Measurements from ENCODE around the gene KCNAB2. TPM values are rescaled to one million over a fixed set of nuclear protein-coding genes. Genes with fewer than 3 reads are reported as not detected.
A peak's percentile ranks its signal among the peaks of the same experiment; 100 is the strongest.
"Not testable (repeated sequence)": the region's sequence is repeated elsewhere in the genome, so short reads cannot be mapped to it uniquely, and the experiment has no call there.

Gene KCNAB2
- total RNA-seq, 1 donor from 2014 or later = 18.5 TPM

GRCh38 chr1:6072774-6073479 is 27.2 kb downstream of the KCNAB2 start:
- intact Hi-C loops (cut with micrococcal nuclease) = no loop called here
- no peak for DNase-seq
- no peak for ATAC-seq

- no peak for ATAC-seq
- no peak for DNase-seq
- intact Hi-C loops (cut with micrococcal nuclease) = no loop called here
These were observed 27.9 kb downstream of the KCNAB2 start for GRCh38 chr1:6073480-6074053.

GRCh38 chr1:6074192-6074901 is 28.7 kb downstream of the KCNAB2 start:
- no peak for DNase-seq
- intact Hi-C loops (cut with micrococcal nuclease) = no loop called here
- no peak for ATAC-seq

- intact Hi-C loops (cut with micrococcal nuclease) = no loop called here
- ATAC-seq = no peak
These were observed 30.1 kb downstream of the KCNAB2 start for GRCh38 chr1:6075748-6076147.

GRCh38 chr1:6077061-6077460 is 31.4 kb downstream of the KCNAB2 start:
- ATAC-seq; intact Hi-C loops (cut with micrococcal nuclease); DNase-seq: not testable (repeated sequence)

More at GRCh38 chr1:6075748-6076147, 30.1 kb downstream of the KCNAB2 start:
- DNase-seq = no peak

GRCh38 chr1:6077506-6077905 is 31.8 kb downstream of the KCNAB2 start:
- ATAC-seq (no peak), DNase-seq (no peak)
- intact Hi-C loops (cut with micrococcal nuclease) = no loop called here

- DNase-seq (no peak), ATAC-seq (no peak)
- intact Hi-C loops (cut with micrococcal nuclease) = no loop called here
These were observed 32.2 kb downstream of the KCNAB2 start for GRCh38 chr1:6077919-6078318.

- intact Hi-C loops (cut with micrococcal nuclease) = no loop called here
- ATAC-seq = peak; percentile 70
- peak; percentile 51 for DNase-seq
These were observed 34.8 kb downstream of the KCNAB2 start for GRCh38 chr1:6080469-6080868.

- no peak for DNase-seq
- intact Hi-C loops (cut with micrococcal nuclease) = no loop called here
- no peak for ATAC-seq
These were observed 36.2 kb downstream of the KCNAB2 start for GRCh38 chr1:6081901-6082300.

- peak; percentile 57 for DNase-seq
- intact Hi-C loops (cut with micrococcal nuclease) = no loop called here
- ATAC-seq = peak; percentile 69
These were observed 36.8 kb downstream of the KCNAB2 start for GRCh38 chr1:6082430-6082971.

- DNase-seq (no peak), ATAC-seq (no peak)
- intact Hi-C loops (cut with micrococcal nuclease) = no loop called here
These were observed 37.7 kb downstream of the KCNAB2 start for GRCh38 chr1:6083385-6083784.

GRCh38 chr1:6083801-6084446 is 38.2 kb downstream of the KCNAB2 start:
- no peak for ATAC-seq
- no peak for DNase-seq
- intact Hi-C loops (cut with micrococcal nuclease) = no loop called here

GRCh38 chr1:6084781-6085495 is 39.2 kb downstream of the KCNAB2 start:
- intact Hi-C loops (cut with micrococcal nuclease) = no loop called here
- no peak for ATAC-seq
- no peak for DNase-seq

- ATAC-seq = no peak
- intact Hi-C loops (cut with micrococcal nuclease) = no loop called here
- DNase-seq = no peak
These were observed 40.0 kb downstream of the KCNAB2 start for GRCh38 chr1:6085666-6086065.

GRCh38 chr1:6086358-6086757 is 40.7 kb downstream of the KCNAB2 start:
- ATAC-seq (no peak), DNase-seq (no peak)
- intact Hi-C loops (cut with micrococcal nuclease) = no loop called here

- ATAC-seq (no peak), DNase-seq (no peak)
- intact Hi-C loops (cut with micrococcal nuclease) = no loop called here
These were observed 41.2 kb downstream of the KCNAB2 start for GRCh38 chr1:6086762-6087376.

GRCh38 chr1:6087377-6087772 is 41.7 kb downstream of the KCNAB2 start:
- intact Hi-C loops (cut with micrococcal nuclease) = no loop called here
- ATAC-seq = no peak

GRCh38 chr1:6087958-6088357 is 42.3 kb downstream of the KCNAB2 start:
- DNase-seq = no peak
- no peak for ATAC-seq
- intact Hi-C loops (cut with micrococcal nuclease) = no loop called here

More at GRCh38 chr1:6087377-6087772, 41.7 kb downstream of the KCNAB2 start:
- DNase-seq = no peak

GRCh38 chr1:6088956-6089355 is 43.3 kb downstream of the KCNAB2 start:
- DNase-seq = no peak
- intact Hi-C loops (cut with micrococcal nuclease) = no loop called here
- ATAC-seq = no peak
